Calu3 (cell line): ENCODE measurements around the gene SVEP1. TPM values are rescaled to one million over a fixed set of nuclear protein-coding genes. Genes with fewer than 3 reads are reported as not detected.

Experiments
- BruUV-seq: library from RNA; stranded (reverse); fragments of 400-500 nt; replicated peaks from 2 replicates; lab custom pipeline; 2021; lab: Mats Ljungman, UMichigan
- CTCF ChIA-PET: fragments of 300-600 bp; sonication (Branson Sonifier 250); formaldehyde crosslinking; loops from one replicate; lab custom pipeline; 2022; ENCODE audit warnings: antibody characterized with exemption; lab: Charles Lee
- DNase-seq: peaks from one replicate; pipeline ENCODE4 v3.0.0; 2022
- H3K27ac Mint-ChIP-seq: one replicate; pipeline ENCODE4 v1.8.0; 2022; ENCODE audit warnings: mixed read lengths; ENCODE audit not compliant: unreplicated experiment
- H3K27me3 Mint-ChIP-seq: one replicate; pipeline ENCODE4 v1.8.0; 2022; ENCODE audit warnings: mixed read lengths; ENCODE audit not compliant: unreplicated experiment
- H3K36me3 Mint-ChIP-seq: one replicate; pipeline ENCODE4 v1.8.0; 2022; ENCODE audit warnings: mild to moderate bottlenecking, moderate library complexity, mixed read lengths; ENCODE audit not compliant: insufficient read depth, unreplicated experiment
- H3K4me1 Mint-ChIP-seq: one replicate; pipeline ENCODE4 v1.8.0; 2022; ENCODE audit warnings: mild to moderate bottlenecking, low read depth, mixed read lengths; ENCODE audit not compliant: unreplicated experiment
- H3K4me3 Mint-ChIP-seq: one replicate; pipeline ENCODE4 v1.8.0; 2022; ENCODE audit warnings: mild to moderate bottlenecking, low read depth, moderate library complexity, mixed read lengths; ENCODE audit not compliant: unreplicated experiment
- H3K9me3 Mint-ChIP-seq: one replicate; pipeline ENCODE4 v1.8.0; 2022; ENCODE audit warnings: low read depth, mixed read lengths; ENCODE audit not compliant: unreplicated experiment
- intact Hi-C: fragments of 100-400 bp; cut with micrococcal nuclease; formaldehyde crosslinking; loops from one replicate; pipeline ENCODE4 v1.10.0; 2022; ENCODE audit not compliant: unreplicated experiment
- total RNA-seq: library from RNA; stranded (reverse); gene quantifications from 2 replicates; pipeline ENCODE4 v1.2.3, GENCODE V29; 2022
- TF ChIP-seq, protein P1 (sequence below): fragments of 200-600 bp; IDR thresholded peaks from one replicate; pipeline ENCODE4 v1.8.0; 2022; ENCODE audit warnings: antibody characterized with exemption; ENCODE audit not compliant: unreplicated experiment

Gene SVEP1
- total RNA-seq, 1 experiment from 2014 or later: 0.35 TPM

DNA sequence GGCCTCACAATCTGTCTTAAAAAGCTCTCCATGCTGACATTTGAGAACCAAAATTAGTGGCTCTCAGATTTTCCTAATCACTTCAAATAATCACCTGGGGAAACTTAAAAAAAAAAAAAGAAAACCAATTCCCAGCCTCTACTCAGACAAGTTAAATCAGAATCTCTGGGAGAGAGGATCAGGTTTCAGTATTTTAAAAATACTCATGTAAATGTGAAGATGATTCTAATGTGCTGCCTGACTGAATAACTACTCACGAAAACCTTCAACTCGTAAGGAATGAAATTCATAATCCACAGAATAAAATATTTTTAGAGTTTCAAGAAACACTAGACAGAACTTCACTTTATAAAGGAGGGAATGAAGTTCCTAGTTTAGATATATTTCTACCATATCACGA is 114.4 kb downstream of the SVEP1 start:
- H3K27ac Mint-ChIP-seq: no peak overlapping the region
- no peak overlapping the region for H3K4me3 Mint-ChIP-seq
- no peaks in the 10 kb centered on the region for H3K27me3 Mint-ChIP-seq
- H3K9me3 Mint-ChIP-seq: no peaks in the 10 kb centered on the region
- no peak for DNase-seq
- BruUV-seq: no TSS peak
- no peaks in the 10 kb centered on the region for H3K36me3 Mint-ChIP-seq
- CTCF ChIA-PET: interaction anchor here (0.7 kb wide), 1 partner anchor 100 kb away, joined by 3 read pairs; no protein-coding TSS in a partner anchor
- intact Hi-C loops: no loop called here
- H3K4me1 Mint-ChIP-seq: no peaks in the 10 kb centered on the region
- TF ChIP-seq, protein P1, sequence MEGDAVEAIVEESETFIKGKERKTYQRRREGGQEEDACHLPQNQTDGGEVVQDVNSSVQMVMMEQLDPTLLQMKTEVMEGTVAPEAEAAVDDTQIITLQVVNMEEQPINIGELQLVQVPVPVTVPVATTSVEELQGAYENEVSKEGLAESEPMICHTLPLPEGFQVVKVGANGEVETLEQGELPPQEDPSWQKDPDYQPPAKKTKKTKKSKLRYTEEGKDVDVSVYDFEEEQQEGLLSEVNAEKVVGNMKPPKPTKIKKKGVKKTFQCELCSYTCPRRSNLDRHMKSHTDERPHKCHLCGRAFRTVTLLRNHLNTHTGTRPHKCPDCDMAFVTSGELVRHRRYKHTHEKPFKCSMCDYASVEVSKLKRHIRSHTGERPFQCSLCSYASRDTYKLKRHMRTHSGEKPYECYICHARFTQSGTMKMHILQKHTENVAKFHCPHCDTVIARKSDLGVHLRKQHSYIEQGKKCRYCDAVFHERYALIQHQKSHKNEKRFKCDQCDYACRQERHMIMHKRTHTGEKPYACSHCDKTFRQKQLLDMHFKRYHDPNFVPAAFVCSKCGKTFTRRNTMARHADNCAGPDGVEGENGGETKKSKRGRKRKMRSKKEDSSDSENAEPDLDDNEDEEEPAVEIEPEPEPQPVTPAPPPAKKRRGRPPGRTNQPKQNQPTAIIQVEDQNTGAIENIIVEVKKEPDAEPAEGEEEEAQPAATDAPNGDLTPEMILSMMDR: no peak

GRCh38 chr9:110464321-110464720 is 115.2 kb downstream of the SVEP1 start:
- TF ChIP-seq, protein P1: no peak
- BruUV-seq: no TSS peak
- intact Hi-C loops: no loop called here
- H3K27ac Mint-ChIP-seq: no peak overlapping the region
- H3K4me1 Mint-ChIP-seq: no peaks in the 10 kb centered on the region
- H3K4me3 Mint-ChIP-seq: no peak overlapping the region
- H3K27me3 Mint-ChIP-seq: no peaks in the 10 kb centered on the region
- no peaks in the 10 kb centered on the region for H3K36me3 Mint-ChIP-seq
- no peak for DNase-seq
- CTCF ChIA-PET: no interaction called here
- H3K9me3 Mint-ChIP-seq: no peaks in the 10 kb centered on the region

GRCh38 chr9:110463499-110463898 is 116.0 kb downstream of the SVEP1 start:
- CTCF ChIA-PET: no interaction called here
- H3K27me3 Mint-ChIP-seq: no peaks in the 10 kb centered on the region
- H3K36me3 Mint-ChIP-seq: no peaks in the 10 kb centered on the region
- BruUV-seq: no TSS peak
- no peaks in the 10 kb centered on the region for H3K9me3 Mint-ChIP-seq
- intact Hi-C loops: no loop called here
- DNase-seq: no peak
- no peak overlapping the region for H3K4me3 Mint-ChIP-seq
- H3K27ac Mint-ChIP-seq: no peak overlapping the region
- no peaks in the 10 kb centered on the region for H3K4me1 Mint-ChIP-seq
- TF ChIP-seq, protein P1: no peak

GRCh38 chr9:110457245-110457644 is 122.3 kb downstream of the SVEP1 start:
- TF ChIP-seq, protein P1: no peak
- Mint-ChIP-seq H3K27ac (no peak overlapping the region), H3K9me3 (no peaks in the 10 kb centered on the region), H3K36me3 (no peaks in the 10 kb centered on the region), H3K27me3 (no peaks in the 10 kb centered on the region), H3K4me1 (no peaks in the 10 kb centered on the region), H3K4me3 (no peak overlapping the region)
- intact Hi-C loops: no loop called here
- no TSS peak for BruUV-seq
- CTCF ChIA-PET: no interaction called here
- DNase-seq: no peak
